ENCODE results near the gene HMG20B. TPM values are rescaled to one million over a fixed set of nuclear protein-coding genes. Genes with fewer than 3 reads are reported as not detected.

The HMG20B gene
- total RNA-seq, 2 experiments from 2014 or later = 58.5 to 59.5 TPM

DNA sequence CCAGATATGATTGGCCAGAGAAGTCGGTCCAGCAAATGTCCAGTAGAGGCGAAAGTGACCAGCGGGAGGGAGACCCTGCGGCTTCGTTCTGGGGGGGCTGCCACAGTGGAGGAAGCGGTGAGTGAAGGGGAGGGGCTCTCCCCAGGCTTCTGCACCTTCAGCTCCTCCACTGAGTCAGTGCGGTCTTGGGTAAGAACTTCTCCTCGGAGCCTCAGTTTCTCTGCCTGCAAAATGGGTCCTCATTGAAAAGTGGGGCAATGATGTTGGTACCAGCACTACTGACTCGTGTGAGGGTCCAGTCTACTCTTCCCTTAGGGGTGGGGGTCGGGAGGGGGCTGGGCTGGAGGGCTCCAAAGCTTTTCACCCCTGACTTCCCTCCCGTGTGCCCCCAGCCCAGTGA is 16.7 kb downstream of the HMG20B start:
- no peaks in the 10 kb centered on the region for H3K36me3 Mint-ChIP-seq
- DNase-seq (no peak), ATAC-seq (ENCODE audit: low read depth) (no peak)
- no peak overlapping the region for H3K27ac Mint-ChIP-seq
- H3K4me1 Mint-ChIP-seq = no peaks in the 10 kb centered on the region
- no peak overlapping the region for H3K4me3 Mint-ChIP-seq
- no peaks in the 10 kb centered on the region for H3K27me3 Mint-ChIP-seq
- POLR2A ChIA-PET = no interaction called here
- peaks cover 2% of the 10 kb centered on the region for H3K9me3 Mint-ChIP-seq

DNA sequence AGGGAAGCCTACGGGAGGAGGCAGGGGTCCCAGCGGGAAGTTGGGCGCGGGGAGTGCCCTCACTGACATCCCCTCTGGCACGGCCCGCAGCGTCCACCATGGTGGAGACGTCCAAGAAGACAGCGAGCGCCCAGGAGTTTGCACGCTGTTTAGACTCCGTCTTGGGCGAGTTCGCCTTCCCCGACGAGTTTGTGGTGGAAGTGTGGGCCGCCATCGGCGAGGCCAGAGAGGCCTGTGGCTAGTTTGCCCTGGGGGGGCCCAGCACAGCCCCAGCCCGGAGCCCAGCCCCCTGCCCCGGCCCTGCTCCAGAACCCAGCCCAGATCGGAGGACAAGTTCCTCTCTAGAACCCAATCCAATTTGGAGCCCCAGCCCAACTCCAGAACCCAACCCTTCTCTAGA is 17.2 kb downstream of the HMG20B start:
- no peaks in the 10 kb centered on the region for H3K27me3 Mint-ChIP-seq
- no peak for DNase-seq
- POLR2A ChIA-PET = no interaction called here
- H3K4me1 Mint-ChIP-seq = no peaks in the 10 kb centered on the region
- no peak for ATAC-seq (ENCODE audit: low read depth)
- H3K4me3 Mint-ChIP-seq = no peak overlapping the region
- H3K36me3 Mint-ChIP-seq = no peaks in the 10 kb centered on the region
- no peak overlapping the region for H3K27ac Mint-ChIP-seq
- peaks cover 2% of the 10 kb centered on the region for H3K9me3 Mint-ChIP-seq

DNA sequence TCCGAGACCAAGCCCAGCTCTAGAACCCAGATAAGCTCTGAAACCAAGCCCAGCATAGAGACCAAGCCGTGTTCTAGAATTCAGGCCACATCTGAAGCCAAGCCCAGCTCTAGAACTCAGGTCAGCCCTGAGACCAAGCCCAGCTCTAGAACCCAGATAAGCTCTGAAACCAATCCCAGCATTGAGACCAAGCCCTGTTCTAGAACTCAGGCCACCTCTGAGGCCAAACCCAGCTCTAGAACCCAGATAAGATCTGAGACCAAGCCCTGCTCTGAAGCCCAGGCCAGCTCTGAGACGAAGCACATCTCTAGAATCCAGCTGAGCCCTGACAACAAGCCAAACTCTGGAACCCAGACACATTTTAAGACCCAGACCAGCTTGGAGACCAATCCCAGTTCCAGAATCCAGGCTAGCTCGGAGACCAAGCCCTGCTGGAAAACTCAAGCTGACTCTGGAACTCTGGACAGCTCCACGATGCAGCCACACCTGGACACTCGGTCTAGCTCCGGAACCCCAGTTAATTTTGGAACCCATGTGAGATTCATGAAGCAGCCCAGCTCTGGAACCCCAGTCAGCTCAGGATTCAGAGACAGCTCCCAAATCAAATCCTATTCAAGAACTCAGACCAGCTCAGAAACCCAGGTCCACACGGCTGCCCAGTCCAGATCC is 18.4 kb downstream of the HMG20B start:
- H3K4me3 Mint-ChIP-seq = no peak overlapping the region
- no peaks in the 10 kb centered on the region for H3K36me3 Mint-ChIP-seq
- no peak overlapping the region for H3K27ac Mint-ChIP-seq
- POLR2A ChIA-PET = interaction anchor here (0.9 kb wide), 1 partner anchor 17 kb away, joined by 3 read pairs; no protein-coding TSS in a partner anchor
- no peak for ATAC-seq (ENCODE audit: low read depth)
- no peaks in the 10 kb centered on the region for H3K4me1 Mint-ChIP-seq
- DNase-seq = no peak
- H3K9me3 Mint-ChIP-seq = peaks cover 2% of the 10 kb centered on the region
- no peaks in the 10 kb centered on the region for H3K27me3 Mint-ChIP-seq

- Mint-ChIP-seq H3K4me3 (no peak overlapping the region), H3K36me3 (no peaks in the 10 kb centered on the region)
- POLR2A ChIA-PET = no interaction called here
Measured at GRCh38 chr19:3591876-3592613, 19.3 kb downstream of the HMG20B start.

DNA sequence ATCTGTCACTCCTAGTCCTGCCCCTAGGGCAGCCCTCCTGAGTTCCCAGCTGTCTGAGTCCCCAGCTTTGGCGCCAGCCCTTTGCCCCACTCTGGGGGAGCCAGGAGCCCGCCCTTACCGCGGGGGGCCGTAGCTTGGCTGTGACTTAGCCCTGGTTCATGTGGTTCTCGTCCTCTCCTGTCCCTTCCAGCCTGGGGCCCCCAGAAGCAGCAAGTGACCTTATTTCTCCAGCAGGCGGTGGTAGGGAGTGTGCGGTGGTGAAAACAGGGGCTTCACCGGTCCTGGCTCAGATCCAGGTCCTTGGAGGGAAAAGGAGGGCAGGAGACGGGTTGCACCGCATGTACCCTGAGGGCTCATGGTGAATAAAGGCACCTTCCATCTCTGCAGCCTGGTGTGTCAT is 20.4 kb downstream of the HMG20B start:
- POLR2A ChIA-PET = no interaction called here
- no peaks in the 10 kb centered on the region for H3K4me1 Mint-ChIP-seq
- ATAC-seq (ENCODE audit: low read depth) (no peak), DNase-seq (no peak)
- peaks cover 2% of the 10 kb centered on the region for H3K9me3 Mint-ChIP-seq
- H3K27ac Mint-ChIP-seq = no peak overlapping the region
- H3K4me3 Mint-ChIP-seq = no peak overlapping the region
- no peaks in the 10 kb centered on the region for H3K36me3 Mint-ChIP-seq
- H3K27me3 Mint-ChIP-seq = no peaks in the 10 kb centered on the region

More at GRCh38 chr19:3591876-3592613, 19.3 kb downstream of the HMG20B start:
- peaks cover 2% of the 10 kb centered on the region for H3K9me3 Mint-ChIP-seq
- DNase-seq (no peak), ATAC-seq (ENCODE audit: low read depth) (no peak)
- H3K27me3 Mint-ChIP-seq = no peaks in the 10 kb centered on the region
- no peaks in the 10 kb centered on the region for H3K4me1 Mint-ChIP-seq
- H3K27ac Mint-ChIP-seq = no peak overlapping the region

GRCh38 chr19:3595521-3596061 is 22.8 kb downstream of the HMG20B start:
- no peaks in the 10 kb centered on the region for H3K36me3 Mint-ChIP-seq
- no peaks in the 10 kb centered on the region for H3K27me3 Mint-ChIP-seq
- H3K4me3 Mint-ChIP-seq = no peak overlapping the region
- DNase-seq (no peak), ATAC-seq (ENCODE audit: low read depth) (no peak)
- no peaks in the 10 kb centered on the region for H3K4me1 Mint-ChIP-seq
- POLR2A ChIA-PET = no interaction called here
- peaks cover 2% of the 10 kb centered on the region for H3K9me3 Mint-ChIP-seq
- H3K27ac Mint-ChIP-seq = no peak overlapping the region

DNA sequence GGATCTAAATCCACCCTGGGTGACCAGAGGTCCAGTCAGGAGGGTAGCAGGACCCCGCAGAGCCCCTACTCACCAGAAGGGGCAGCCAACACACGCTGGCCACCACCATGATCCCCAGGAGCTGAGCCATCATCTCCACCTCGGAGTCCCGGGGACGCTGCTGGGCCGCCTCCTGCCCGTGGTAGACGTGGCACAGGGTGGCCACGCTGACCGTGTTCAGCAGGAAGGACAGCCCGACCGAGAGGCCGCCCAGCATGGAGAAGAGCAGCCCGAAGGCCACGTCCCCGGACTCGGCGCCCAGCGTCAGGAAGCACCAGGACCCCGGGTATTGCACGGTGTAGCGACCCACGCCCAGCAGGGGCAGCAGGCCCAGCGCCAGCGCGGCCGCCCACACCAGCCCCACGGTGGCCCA is 27.0 kb downstream of the HMG20B start:
- no peak overlapping the region for H3K27ac Mint-ChIP-seq

DNA sequence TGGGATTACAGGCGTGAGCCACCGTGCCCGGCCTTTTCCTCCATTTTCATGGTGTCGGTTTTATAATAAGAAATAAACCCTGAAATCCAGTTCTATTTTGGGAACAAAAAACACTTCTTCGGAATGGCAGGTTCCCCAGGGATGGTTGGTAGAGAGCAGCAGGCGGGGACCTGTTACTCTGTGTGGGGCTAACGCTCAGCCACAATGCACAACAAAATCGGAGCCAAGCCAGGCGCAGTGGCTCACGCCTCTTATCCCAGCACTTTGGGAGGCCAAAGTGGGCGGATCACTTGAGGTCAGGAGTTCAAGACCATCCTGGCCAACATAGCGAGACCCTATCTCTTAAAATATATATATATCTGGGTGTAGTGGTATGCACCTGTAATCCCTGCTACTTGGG is 28.3 kb downstream of the HMG20B start:
- Mint-ChIP-seq H3K27ac (no peak overlapping the region), H3K4me3 (no peak overlapping the region)
- no peak for DNase-seq

More for the DNA sequence above, 27.0 kb downstream of the HMG20B start:
- ATAC-seq (ENCODE audit: low read depth) = no peak
- H3K27me3 Mint-ChIP-seq = no peaks in the 10 kb centered on the region
- H3K9me3 Mint-ChIP-seq = no peaks in the 10 kb centered on the region
- H3K4me3 Mint-ChIP-seq = no peak overlapping the region
- H3K4me1 Mint-ChIP-seq = no peaks in the 10 kb centered on the region
- POLR2A ChIA-PET = no interaction called here
- no peaks in the 10 kb centered on the region for H3K36me3 Mint-ChIP-seq
- no peak for DNase-seq

GRCh38 chr19:3603121-3603811 is 30.5 kb downstream of the HMG20B start:
- peaks cover 8% of the 10 kb centered on the region for H3K4me1 Mint-ChIP-seq
- no peaks in the 10 kb centered on the region for H3K36me3 Mint-ChIP-seq
- no peaks in the 10 kb centered on the region for H3K27me3 Mint-ChIP-seq
- POLR2A ChIA-PET = no interaction called here
- H3K4me3 Mint-ChIP-seq = no peak overlapping the region
- ATAC-seq (ENCODE audit: low read depth) (no peak), DNase-seq (no peak)
- no peaks in the 10 kb centered on the region for H3K9me3 Mint-ChIP-seq
- H3K27ac Mint-ChIP-seq = no peak overlapping the region

More for the DNA sequence above, 28.3 kb downstream of the HMG20B start:
- POLR2A ChIA-PET = interaction anchor here (0.7 kb wide), 1 partner anchor 317 kb away, joined by 5 read pairs; no protein-coding TSS in a partner anchor
- no peak for ATAC-seq (ENCODE audit: low read depth)
- no peaks in the 10 kb centered on the region for H3K9me3 Mint-ChIP-seq
- H3K36me3 Mint-ChIP-seq = no peaks in the 10 kb centered on the region
- no peaks in the 10 kb centered on the region for H3K4me1 Mint-ChIP-seq
- no peaks in the 10 kb centered on the region for H3K27me3 Mint-ChIP-seq

GRCh38 chr19:3604227-3604986 is 31.7 kb downstream of the HMG20B start:
- POLR2A ChIA-PET = interaction anchor here (1.0 to 1.2 kb wide), 2 partner anchors 17 to 47 kb away, joined by 4 to 5 read pairs; partner anchors contain the start of gene MFSD12
- DNase-seq (no peak), ATAC-seq (ENCODE audit: low read depth) (peak; percentile 16)
- H3K27me3 Mint-ChIP-seq = no peaks in the 10 kb centered on the region
- no peak overlapping the region for H3K4me3 Mint-ChIP-seq
- peaks cover 10% of the 10 kb centered on the region for H3K4me1 Mint-ChIP-seq
- H3K27ac Mint-ChIP-seq = peak overlapping the region; percentile 45
- H3K36me3 Mint-ChIP-seq = no peaks in the 10 kb centered on the region
- H3K9me3 Mint-ChIP-seq = no peaks in the 10 kb centered on the region

- peak; percentile 64 for DNase-seq
- H3K36me3 Mint-ChIP-seq = no peaks in the 10 kb centered on the region
- ATAC-seq (ENCODE audit: low read depth) = peak; percentile 65
- POLR2A ChIA-PET = interaction anchor here (1.0 to 1.2 kb wide), 2 partner anchors 16 to 47 kb away, joined by 4 to 5 read pairs; partner anchors contain the start of gene MFSD12
- no peak overlapping the region for H3K4me3 Mint-ChIP-seq
- H3K27me3 Mint-ChIP-seq = no peaks in the 10 kb centered on the region
- no peaks in the 10 kb centered on the region for H3K9me3 Mint-ChIP-seq
- H3K4me1 Mint-ChIP-seq = peaks cover 10% of the 10 kb centered on the region
- no peak overlapping the region for H3K27ac Mint-ChIP-seq
Measured at GRCh38 chr19:3604987-3605343, 32.2 kb downstream of the HMG20B start.

GRCh38 chr19:3605361-3605760 is 32.6 kb downstream of the HMG20B start:
- Mint-ChIP-seq H3K9me3 (no peaks in the 10 kb centered on the region), H3K4me1 (peaks cover 10% of the 10 kb centered on the region), H3K4me3 (no peak overlapping the region), H3K27me3 (no peaks in the 10 kb centered on the region), H3K36me3 (no peaks in the 10 kb centered on the region), H3K27ac (no peak overlapping the region)
- no peak for ATAC-seq (ENCODE audit: low read depth)
- no peak for DNase-seq
- POLR2A ChIA-PET = interaction anchor here (1.0 to 1.2 kb wide), 2 partner anchors 16 to 48 kb away, joined by 4 to 5 read pairs; partner anchors contain the start of gene MFSD12

GRCh38 chr19:3605770-3606169 is 33.0 kb downstream of the HMG20B start:
- ATAC-seq (ENCODE audit: low read depth) (no peak), DNase-seq (no peak)
- no peak overlapping the region for H3K4me3 Mint-ChIP-seq
- H3K4me1 Mint-ChIP-seq = peaks cover 10% of the 10 kb centered on the region
- H3K36me3 Mint-ChIP-seq = no peaks in the 10 kb centered on the region
- H3K27ac Mint-ChIP-seq = no peak overlapping the region
- no peaks in the 10 kb centered on the region for H3K27me3 Mint-ChIP-seq
- no peaks in the 10 kb centered on the region for H3K9me3 Mint-ChIP-seq
- POLR2A ChIA-PET = no interaction called here
